Suprapubic skin (tissue), 4 donors: ENCODE measurements around the gene MAD1L1.

Experiments used
- POLR2A ChIP-seq, 2 donors: fragments of 450-650 bp; IDR thresholded peaks; one replicate each; pipeline ENCODE4 v1.6.1; 2017; ENCODE audit warnings: antibody characterized with exemption in 2 of 2, mild to moderate bottlenecking in 2 of 2, moderate library complexity in 2 of 2
- POLR2AphosphoS5 ChIP-seq, 3 donors: sonication (generic); formaldehyde crosslinking; IDR thresholded peaks; one replicate each; pipeline ENCODE4 v1.6.1; 2017; ENCODE audit warnings: antibody characterized with exemption in 3 of 3
- TF ChIP-seq, protein P1 (sequence below), 2 donors: fragments of 200-600 bp in 1 of 2; fragments of 450-650 bp in 1 of 2; sonication (generic) in 1 of 2; IDR thresholded peaks; one replicate each; pipeline ENCODE4 v1.5.1; 2016 to 2019; ENCODE audit warnings: antibody characterized with exemption in 2 of 2, mild to moderate bottlenecking in 1 of 2, moderate library complexity in 1 of 2

DNA sequence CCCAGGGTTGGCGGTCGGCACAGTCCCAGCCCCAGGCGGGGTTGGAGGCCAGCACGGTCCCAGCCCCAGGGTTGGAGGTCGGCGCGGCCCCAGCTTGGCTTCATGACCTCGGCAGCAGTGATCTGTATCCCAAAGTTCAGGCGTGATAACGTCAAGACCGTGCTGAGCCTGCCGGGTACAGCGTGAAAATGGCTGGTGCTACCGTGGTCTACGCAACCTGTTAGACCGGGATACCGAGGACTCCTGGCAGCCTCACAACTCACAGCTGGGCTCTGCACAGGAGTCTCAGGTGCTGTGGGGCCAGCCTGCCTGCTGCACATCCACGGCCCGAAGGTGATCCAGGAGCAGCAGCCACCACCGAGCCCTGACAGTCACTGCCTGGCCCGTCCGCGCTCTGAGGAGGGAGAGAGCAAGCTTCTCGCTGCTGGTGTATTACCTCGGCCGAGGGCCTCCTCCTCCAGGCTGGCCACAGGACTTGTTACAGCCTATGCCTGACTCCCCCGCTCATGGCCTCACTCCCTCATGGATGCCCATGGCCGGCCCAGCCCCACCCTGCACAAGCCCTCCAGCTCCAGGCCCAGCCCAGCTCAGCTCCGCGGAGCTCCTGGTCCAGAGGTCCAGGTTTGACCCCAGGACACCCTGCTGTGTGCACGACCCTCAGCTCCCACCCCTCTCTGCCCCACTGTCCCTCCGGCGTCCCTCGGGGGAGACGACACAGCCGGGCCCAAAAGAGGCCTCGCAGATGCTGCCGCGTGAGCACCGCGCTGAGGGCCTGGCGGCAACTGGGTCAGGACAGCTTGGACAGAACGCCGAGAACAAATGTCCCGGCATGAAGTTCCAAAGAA, 406.6 kb downstream of the MAD1L1 start:
- TF ChIP-seq, protein P1, sequence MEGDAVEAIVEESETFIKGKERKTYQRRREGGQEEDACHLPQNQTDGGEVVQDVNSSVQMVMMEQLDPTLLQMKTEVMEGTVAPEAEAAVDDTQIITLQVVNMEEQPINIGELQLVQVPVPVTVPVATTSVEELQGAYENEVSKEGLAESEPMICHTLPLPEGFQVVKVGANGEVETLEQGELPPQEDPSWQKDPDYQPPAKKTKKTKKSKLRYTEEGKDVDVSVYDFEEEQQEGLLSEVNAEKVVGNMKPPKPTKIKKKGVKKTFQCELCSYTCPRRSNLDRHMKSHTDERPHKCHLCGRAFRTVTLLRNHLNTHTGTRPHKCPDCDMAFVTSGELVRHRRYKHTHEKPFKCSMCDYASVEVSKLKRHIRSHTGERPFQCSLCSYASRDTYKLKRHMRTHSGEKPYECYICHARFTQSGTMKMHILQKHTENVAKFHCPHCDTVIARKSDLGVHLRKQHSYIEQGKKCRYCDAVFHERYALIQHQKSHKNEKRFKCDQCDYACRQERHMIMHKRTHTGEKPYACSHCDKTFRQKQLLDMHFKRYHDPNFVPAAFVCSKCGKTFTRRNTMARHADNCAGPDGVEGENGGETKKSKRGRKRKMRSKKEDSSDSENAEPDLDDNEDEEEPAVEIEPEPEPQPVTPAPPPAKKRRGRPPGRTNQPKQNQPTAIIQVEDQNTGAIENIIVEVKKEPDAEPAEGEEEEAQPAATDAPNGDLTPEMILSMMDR (IDR thresholded peaks at IDR 0.05) = no peak
- no peak for TF ChIP-seq POLR2A (IDR thresholded peaks at IDR 0.05)
- TF ChIP-seq POLR2AphosphoS5 (IDR thresholded peaks at IDR 0.05) = no peak
